ENCODE measurements around the gene ART1.
"Not testable (repeated sequence)": the region's sequence is repeated elsewhere in the genome, so short reads cannot be mapped to it uniquely, and the experiment has no call there.

ART1 gene

GRCh38 chr11:3632070-3632660 is 12.8 kb upstream of the ART1 start:
- no peak for DNase-seq

GRCh38 chr11:3635641-3636375 is 9.1 kb upstream of the ART1 start:
- DNase-seq, result no peak

GRCh38 chr11:3637201-3637600 is 7.7 kb upstream of the ART1 start:
- no peak for DNase-seq

- no peak for DNase-seq
Measured at GRCh38 chr11:3638513-3638912, 6.4 kb upstream of the ART1 start.

- DNase-seq, result no peak
Measured at GRCh38 chr11:3639841-3640240, 5.1 kb upstream of the ART1 start.

GRCh38 chr11:3641191-3641590 is 3.7 kb upstream of the ART1 start:
- no peak for DNase-seq

GRCh38 chr11:3641701-3642070 is 3.2 kb upstream of the ART1 start, which contains the start of gene ART5:
ART5 (minus strand) TSS chr11:3641992; CDS start chr11:3641862, 130 bp downstream.
- no peak for DNase-seq

GRCh38 chr11:3642071-3642951 is 2.6 kb upstream of the ART1 start:
- DNase-seq, result no peak

- not testable (repeated sequence) for DNase-seq
Measured at GRCh38 chr11:3643102-3643546, 1.8 kb upstream of the ART1 start.

- DNase-seq, result no peak
Measured at GRCh38 chr11:3645552-3645951, 624 bp downstream of the ART1 start.

- not testable (repeated sequence) for DNase-seq
Measured at GRCh38 chr11:3648843-3649242, 3.9 kb downstream of the ART1 start.

GRCh38 chr11:3649374-3649773 is 4.4 kb downstream of the ART1 start:
- not testable (repeated sequence) for DNase-seq

GRCh38 chr11:3652514-3652913 is 7.6 kb downstream of the ART1 start:
- not testable (repeated sequence) for DNase-seq

GRCh38 chr11:3655547-3655946 is 10.6 kb downstream of the ART1 start:
- no peak for DNase-seq

- not testable (repeated sequence) for DNase-seq
Measured at GRCh38 chr11:3657331-3657730, 12.4 kb downstream of the ART1 start.

GRCh38 chr11:3658252-3658651 is 13.3 kb downstream of the ART1 start:
- DNase-seq, result no peak

- no peak for DNase-seq
Measured at GRCh38 chr11:3659595-3660515, 14.9 kb downstream of the ART1 start.

- DNase-seq, result no peak
Measured at GRCh38 chr11:3660960-3661359, 16.0 kb downstream of the ART1 start.

- DNase-seq, result no peak
Measured at GRCh38 chr11:3662856-3663255, 17.9 kb downstream of the ART1 start.

- DNase-seq, result no peak
Measured at GRCh38 chr11:3664032-3664630, 19.2 kb downstream of the ART1 start.

- no peak for DNase-seq
Measured at GRCh38 chr11:3665336-3666022, 20.6 kb downstream of the ART1 start.
